Neuronal stem cell (in vitro differentiated cells): Measurements from ENCODE around the gene UBXN6.

Experiments used
- DNase-seq: peaks from one replicate; pipeline ENCODE4 v3.0.0-alpha.2; 2013; ENCODE audit warnings: low spot score
- H2AFZ ChIP-seq: one replicate; pipeline ENCODE4 v1.6.1; 2013; ENCODE audit warnings: mild to moderate bottlenecking, low read length, inconsistent platforms
- H2AK5ac ChIP-seq: 2 replicates; pipeline ENCODE4 v1.6.1; 2013; ENCODE audit warnings: low read depth, mild to moderate bottlenecking, inconsistent platforms, low read length, moderate library complexity, mixed read lengths
- H2BK120ac ChIP-seq: 2 replicates; pipeline ENCODE4 v1.6.1; 2013; ENCODE audit warnings: low read depth, mild to moderate bottlenecking, inconsistent platforms, low read length, moderate library complexity, mixed read lengths
- H2BK12ac ChIP-seq: one replicate; pipeline ENCODE4 v1.6.1; 2013; ENCODE audit warnings: low read length, inconsistent platforms
- H2BK15ac ChIP-seq: 2 replicates; pipeline ENCODE4 v1.6.1; 2013; ENCODE audit warnings: mild to moderate bottlenecking, low read length, inconsistent platforms, mixed read lengths
- H2BK5ac ChIP-seq: one replicate; pipeline ENCODE4 v1.6.1; 2013; ENCODE audit warnings: inconsistent platforms, mild to moderate bottlenecking, low read length, moderate library complexity
- H3K14ac ChIP-seq: one replicate; pipeline ENCODE4 v1.6.1; 2013; ENCODE audit warnings: low read length, inconsistent platforms
- H3K18ac ChIP-seq: 2 replicates; pipeline ENCODE4 v1.6.1; 2013; ENCODE audit warnings: low read length, inconsistent platforms
- H3K23ac ChIP-seq: 2 replicates; pipeline ENCODE4 v1.6.1; 2013; ENCODE audit warnings: low read depth, mild to moderate bottlenecking, mixed read lengths, low read length, inconsistent platforms; ENCODE audit not compliant: poor library complexity
- H3K27ac ChIP-seq: replicated peaks from 3 replicates; pipeline ENCODE4 v1.5.1; 2013; ENCODE audit warnings: low read length, inconsistent platforms
- H3K27me3 ChIP-seq, 3 experiments: 2 replicates each; pipeline ENCODE4 v1.6.1; 2013; ENCODE audit warnings: low read length in 3 of 3, mild to moderate bottlenecking in 2 of 3, inconsistent platforms in 1 of 3, low read depth in 1 of 3, mixed read lengths in 1 of 3, moderate library complexity in 1 of 3; ENCODE audit not compliant: control insufficient read depth in 3 of 3, insufficient read depth in 3 of 3
- H3K36me3 ChIP-seq, 2 donors: replicated peaks in 1 of 2; 2 replicates each; pipeline ENCODE4 v1.6.1; 2013; ENCODE audit warnings: low read length in 2 of 2; ENCODE audit not compliant: control insufficient read depth in 2 of 2, insufficient read depth in 2 of 2
- H3K4ac ChIP-seq: 2 replicates; pipeline ENCODE4 v1.6.1; 2013; ENCODE audit warnings: inconsistent platforms, mild to moderate bottlenecking, low read length, moderate library complexity
- H3K4me1 ChIP-seq, 2 donors: 1 replicate in 1 of 2; 2 replicates in 1 of 2; pipeline ENCODE4 v1.6.1; 2013; ENCODE audit warnings: low read length in 2 of 2, low read depth in 1 of 2; ENCODE audit not compliant: control insufficient read depth in 2 of 2, insufficient read depth in 1 of 2
- H3K4me2 ChIP-seq: one replicate; pipeline ENCODE4 v1.6.1; 2013; ENCODE audit warnings: mild to moderate bottlenecking, low read length, inconsistent platforms; ENCODE audit not compliant: insufficient read depth, poor library complexity, severe bottlenecking
- H3K4me3 ChIP-seq, 2 donors: 2 replicates each; pipeline ENCODE4 v1.5.1; 2013; ENCODE audit warnings: low read length in 2 of 2, mild to moderate bottlenecking in 2 of 2, inconsistent platforms in 1 of 2, moderate library complexity in 1 of 2
- H3K79me1 ChIP-seq: one replicate; pipeline ENCODE4 v1.6.1; 2013; ENCODE audit warnings: low read depth, mild to moderate bottlenecking, inconsistent platforms, low read length, moderate library complexity
- H3K9ac ChIP-seq: one replicate; pipeline ENCODE4 v1.6.1; 2013; ENCODE audit warnings: mild to moderate bottlenecking, low read depth, low read length, inconsistent platforms; ENCODE audit not compliant: poor library complexity
- H3K9me3 ChIP-seq, 2 donors: replicated peaks in 1 of 2; 2 replicates each; pipeline versions ENCODE3 to v1.6.1; 2013; ENCODE audit warnings: low read length in 2 of 2, mild to moderate bottlenecking in 2 of 2, inconsistent platforms in 1 of 2, low read depth in 1 of 2, mixed read lengths in 1 of 2, moderate library complexity in 1 of 2; ENCODE audit not compliant: control insufficient read depth in 2 of 2, insufficient read depth in 1 of 2
- H4K8ac ChIP-seq: one replicate; pipeline ENCODE4 v1.6.1; 2013; ENCODE audit warnings: low read depth, mild to moderate bottlenecking, inconsistent platforms, low read length, moderate library complexity
- H4K91ac ChIP-seq: one replicate; pipeline ENCODE4 v1.6.1; 2013; ENCODE audit warnings: low read length, low read depth, mild to moderate bottlenecking, inconsistent platforms; ENCODE audit not compliant: poor library complexity
- WGBS, 2 donors: extraction: QIAGEN DNeasy Blood & Tissue Kit; methylation state at CpG; one replicate each; pipeline ENCODE4 v1.1.7; 2013; ENCODE audit warnings: missing lambda C conversion rate in 2 of 2, mixed read lengths in 1 of 2; ENCODE audit not compliant: insufficient read length in 2 of 2, insufficient replicate concordance in 1 of 2; ENCODE audit errors: extremely low coverage in 2 of 2; 5-methylcytosine and 5-hydroxymethylcytosine counted together

Gene UBXN6

DNA sequence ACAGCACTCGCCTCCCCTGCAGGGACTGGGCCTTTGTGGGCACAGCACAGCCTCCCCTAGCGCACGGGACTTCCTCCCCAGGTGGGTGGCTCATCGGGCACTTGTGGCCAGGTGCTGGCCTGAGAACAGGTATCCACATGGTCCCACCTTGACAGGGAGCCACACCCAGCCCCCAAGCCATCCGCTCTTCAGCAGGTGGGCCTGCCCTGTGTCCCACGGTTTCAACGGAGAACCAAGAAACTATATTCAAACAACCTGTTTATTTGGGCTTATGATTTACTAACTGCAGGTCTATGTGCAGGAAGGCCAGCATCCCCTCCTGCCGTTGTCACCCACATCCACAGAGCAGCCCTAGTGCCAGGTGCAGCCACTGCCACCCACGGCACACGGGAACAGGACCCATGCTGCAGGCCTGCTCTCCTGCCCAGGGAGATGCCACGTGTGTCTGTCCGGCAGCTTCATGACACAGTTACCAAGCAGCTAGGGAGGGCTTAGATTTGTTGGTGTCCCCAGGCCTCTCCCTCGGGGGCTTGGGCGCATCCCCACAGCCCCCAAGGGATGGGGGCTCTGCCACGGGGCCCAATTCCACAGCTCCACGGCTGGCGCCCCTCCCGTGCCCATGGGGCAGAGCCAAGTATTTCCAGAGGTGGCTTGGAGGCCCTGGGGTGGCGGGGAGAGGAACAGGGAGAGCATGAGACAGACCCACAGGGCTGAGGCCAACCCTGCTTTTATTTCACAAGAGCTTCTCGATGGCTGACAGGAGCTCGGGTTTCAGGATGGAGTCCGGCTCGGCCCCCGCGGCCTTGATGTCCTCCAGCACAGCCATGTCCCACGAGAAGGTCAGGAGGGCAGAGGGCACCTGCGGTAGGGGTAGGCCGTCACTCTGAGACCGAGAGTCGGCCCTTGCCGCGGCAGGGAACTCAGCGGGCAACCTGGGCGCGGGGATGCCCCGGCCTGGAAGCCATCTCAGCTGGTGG, 12.5 kb downstream of the UBXN6 start:
- Histone ChIP-seq H3K27ac (no peak overlapping the region), H2BK12ac (no peak overlapping the region), H3K23ac (peak overlapping the region; percentile 31), H2AK5ac (no peak overlapping the region), H3K18ac (no peak overlapping the region), H3K9ac (no peak overlapping the region), H3K9me3 (peaks cover 0 to 1% of the 10 kb centered on the region in 2 donors), H3K4me2 (no peak overlapping the region), H3K36me3 (peaks cover 55 to 95% of the 10 kb centered on the region in 2 donors), H3K4ac (no peak overlapping the region), H4K91ac (no peak overlapping the region), H2AFZ (no peak overlapping the region), H3K14ac (no peak overlapping the region), H4K8ac (peak overlapping the region; percentile 65), H3K27me3 (no peaks in the 10 kb centered on the region), H2BK5ac (peak overlapping the region; percentile 5), H2BK15ac (no peak overlapping the region), H3K79me1 (peaks cover 9% of the 10 kb centered on the region), H3K4me1 (peaks cover 0 to 2% of the 10 kb centered on the region in 2 donors), H3K4me3 (no peak overlapping the region), H2BK120ac (no peak overlapping the region)
- DNase-seq: no peak
- no CpG with 5 or more reads among the region's 36 CpGs for WGBS, 2 donors

DNA sequence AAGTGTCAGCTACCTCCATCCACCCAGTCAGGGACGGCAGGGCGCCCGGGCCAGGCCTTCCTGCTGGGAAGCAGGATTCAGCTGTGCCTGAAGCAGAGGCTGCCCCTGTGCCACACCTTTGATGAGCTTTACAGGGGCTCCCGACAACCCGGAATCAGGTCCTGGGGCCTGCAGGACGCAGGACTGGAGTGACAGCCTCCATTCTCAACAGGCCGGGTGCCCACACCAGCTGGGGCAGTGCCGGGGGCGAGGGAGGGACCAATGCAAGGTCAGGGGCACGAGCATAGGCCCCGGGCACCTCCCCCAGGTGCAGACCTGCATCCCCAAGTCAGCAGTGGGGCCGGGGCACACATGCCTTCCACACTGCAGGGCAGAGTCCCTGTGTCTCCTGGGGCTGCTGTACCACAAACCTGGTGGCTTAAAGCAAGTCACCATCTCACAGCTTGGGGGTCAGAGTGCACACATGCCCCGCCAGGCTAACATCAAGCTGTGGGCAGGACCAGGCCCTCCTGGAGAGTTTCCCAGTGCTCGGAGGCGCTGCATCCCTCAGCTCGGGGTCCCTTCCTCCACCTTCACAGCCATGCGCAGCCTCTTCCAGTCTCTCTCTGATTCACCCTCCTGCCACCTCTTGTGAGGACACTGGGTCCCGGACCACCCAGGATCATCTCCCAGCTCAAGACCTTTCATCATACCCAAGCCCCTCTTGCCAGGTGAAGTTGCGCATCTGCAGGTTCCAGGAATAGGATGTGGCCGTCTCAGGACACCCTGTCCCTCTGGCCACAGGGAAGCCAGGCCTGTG, 13.4 kb downstream of the UBXN6 start:
- Histone ChIP-seq H2BK15ac (peak overlapping the region; percentile 49), H3K4me3 (peak overlapping the region in 1 of 2 donors; percentile 25), H3K23ac (no peak overlapping the region), H3K4ac (no peak overlapping the region), H3K27me3 (no peaks in the 10 kb centered on the region), H3K9me3 (peaks cover 0 to 1% of the 10 kb centered on the region in 2 donors), H3K36me3 (peaks cover 59 to 97% of the 10 kb centered on the region in 2 donors), H3K18ac (no peak overlapping the region), H2BK5ac (peak overlapping the region; percentile 5), H3K79me1 (peaks cover 10% of the 10 kb centered on the region), H2BK12ac (no peak overlapping the region), H3K14ac (no peak overlapping the region), H3K4me1 (peaks cover 0 to 2% of the 10 kb centered on the region in 2 donors), H2AK5ac (no peak overlapping the region), H3K9ac (peak overlapping the region; percentile 4), H3K4me2 (no peak overlapping the region), H4K91ac (no peak overlapping the region), H2BK120ac (no peak overlapping the region), H2AFZ (no peak overlapping the region), H4K8ac (no peak overlapping the region), H3K27ac (no peak overlapping the region)
- DNase-seq: no peak
- no CpG with 5 or more reads among the region's 20 CpGs for WGBS, 2 donors

DNA sequence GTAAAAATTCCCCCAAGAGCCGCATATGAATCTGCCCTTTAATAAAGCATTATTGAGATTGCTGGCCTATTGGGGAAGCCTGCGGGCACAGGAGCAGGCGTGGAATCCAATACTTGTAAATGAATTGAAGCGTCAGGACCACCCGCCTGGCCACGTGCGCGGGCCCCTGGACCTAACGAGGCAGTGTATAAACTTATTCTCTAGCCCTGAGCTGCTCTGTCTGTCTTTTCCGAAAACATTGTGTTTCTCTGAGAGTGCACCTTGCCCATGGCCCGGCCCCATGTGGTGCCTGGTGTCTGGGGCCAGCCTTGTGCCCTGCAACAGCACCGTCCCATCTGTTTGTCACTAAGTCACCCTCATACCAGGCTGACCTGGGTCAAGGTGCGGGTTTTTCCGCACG, 14.4 kb downstream of the UBXN6 start:
- Histone ChIP-seq H3K9ac (no peak overlapping the region), H2BK15ac (no peak overlapping the region), H3K14ac (no peak overlapping the region), H2BK12ac (no peak overlapping the region), H2BK120ac (no peak overlapping the region), H3K4ac (no peak overlapping the region), H3K18ac (peak overlapping the region; percentile 41), H2AK5ac (no peak overlapping the region), H2AFZ (no peak overlapping the region), H3K9me3 (peaks cover 0 to 1% of the 10 kb centered on the region in 2 donors), H3K4me3 (peak overlapping the region in 1 of 2 donors; percentile 3), H3K27me3 (no peaks in the 10 kb centered on the region), H3K23ac (no peak overlapping the region), H3K4me2 (no peak overlapping the region), H4K8ac (no peak overlapping the region), H2BK5ac (peak overlapping the region; percentile 62), H3K79me1 (peaks cover 11% of the 10 kb centered on the region), H3K27ac (no peak overlapping the region), H4K91ac (no peak overlapping the region), H3K4me1 (no peaks in the 10 kb centered on the region), H3K36me3 (peaks cover 54 to 95% of the 10 kb centered on the region in 2 donors)
- WGBS, 2 donors: no CpG with 5 or more reads among the region's 15 CpGs
- no peak for DNase-seq

DNA sequence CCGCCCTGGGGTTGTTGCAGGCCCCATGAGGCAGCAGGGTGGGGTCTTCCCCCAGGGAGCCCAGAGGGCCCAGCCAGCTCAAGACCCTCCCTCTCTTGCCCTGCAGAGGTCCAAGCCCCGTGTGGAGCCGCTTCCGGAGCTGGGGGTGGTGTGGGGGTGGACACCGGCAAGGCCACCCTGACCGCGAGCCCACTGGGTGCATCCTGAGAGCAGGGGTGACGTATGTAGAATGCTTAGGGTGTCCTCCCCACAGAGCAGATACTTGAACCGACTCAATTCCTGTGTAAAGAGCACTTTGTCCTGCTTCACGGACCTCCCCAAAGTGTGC, 14.8 kb downstream of the UBXN6 start:
- H3K4me2 ChIP-seq: no peak overlapping the region
- H3K27me3 ChIP-seq: no peaks in the 10 kb centered on the region
- H3K14ac ChIP-seq: no peak overlapping the region
- H3K9ac ChIP-seq: no peak overlapping the region
- peaks cover 54 to 95% of the 10 kb centered on the region in 2 donors for H3K36me3 ChIP-seq
- peaks cover 0 to 1% of the 10 kb centered on the region in 2 donors for H3K9me3 ChIP-seq
- no peaks in the 10 kb centered on the region for H3K4me1 ChIP-seq
- no peak overlapping the region for H3K18ac ChIP-seq
- no peak overlapping the region for H4K8ac ChIP-seq
- no peak overlapping the region for H2BK120ac ChIP-seq
- peaks cover 11% of the 10 kb centered on the region for H3K79me1 ChIP-seq
- no peak overlapping the region for H2BK12ac ChIP-seq
- no CpG with 5 or more reads among the region's 10 CpGs for WGBS, 2 donors
- no peak overlapping the region for H2AFZ ChIP-seq
- H3K27ac ChIP-seq: no peak overlapping the region
- no peak for DNase-seq
- no peak overlapping the region for H3K23ac ChIP-seq
- no peak overlapping the region for H3K4ac ChIP-seq
- no peak overlapping the region for H4K91ac ChIP-seq
- H2BK5ac ChIP-seq: peak overlapping the region; percentile 94
- no peak overlapping the region for H2BK15ac ChIP-seq
- no peak overlapping the region for H3K4me3 ChIP-seq
- no peak overlapping the region for H2AK5ac ChIP-seq
